OCI-LY1 (cell line): ENCODE results near the gene SPRED1.
"Not testable (repeated sequence)": the region's sequence is repeated elsewhere in the genome, so short reads cannot be mapped to it uniquely, and the experiment has no call there.

ENCODE experiments used
- H2AFZ ChIP-seq: fragments of 200-600 bp; sonication (generic), shearing (Covaris generic); 2 replicates; pipeline ENCODE4 v1.6.0; 2014; ENCODE audit warnings: antibody characterized with exemption, mild to moderate bottlenecking, low read length
- H3F3A ChIP-seq: fragments of 200-600 bp; sonication (generic), shearing (Covaris generic); 2 replicates; pipeline ENCODE4 v1.6.0; 2014; ENCODE audit warnings: mild to moderate bottlenecking, antibody characterized with exemption, low read length, moderate library complexity; ENCODE audit not compliant: insufficient read depth
- H3K27ac ChIP-seq: fragments of 200-600 bp; sonication (generic); 2 replicates; pipeline ENCODE4 v1.5.1; 2014; ENCODE audit warnings: low read length, mixed run types, mild to moderate bottlenecking, low read depth; ENCODE audit not compliant: poor library complexity, severe bottlenecking
- H3K27me3 ChIP-seq: fragments of 200-600 bp; sonication (generic); 2 replicates; pipeline ENCODE4 v1.6.0; 2014; ENCODE audit warnings: antibody characterized with exemption, mild to moderate bottlenecking, low read length, moderate library complexity; ENCODE audit not compliant: insufficient read depth
- H3K36me3 ChIP-seq: fragments of 200-600 bp; sonication (generic); 2 replicates; pipeline ENCODE4 v1.6.1; 2014; ENCODE audit warnings: mild to moderate bottlenecking, antibody characterized with exemption, low read length, moderate library complexity, mixed read lengths; ENCODE audit not compliant: insufficient read depth
- H3K4me1 ChIP-seq: fragments of 200-600 bp; sonication (generic); 2 replicates; pipeline ENCODE4 v1.5.1; 2014; ENCODE audit warnings: mild to moderate bottlenecking, low read length, moderate library complexity; ENCODE audit not compliant: insufficient read depth, severe bottlenecking
- H3K4me2 ChIP-seq: fragments of 200-600 bp; sonication (generic), shearing (Covaris generic); 2 replicates; pipeline ENCODE4 v1.6.1; 2014; ENCODE audit warnings: low read length
- H3K4me3 ChIP-seq: fragments of 200-600 bp; sonication (generic); 2 replicates; pipeline ENCODE4 v1.5.1; 2014; ENCODE audit warnings: low read length, low read depth, mild to moderate bottlenecking, mixed read lengths; ENCODE audit not compliant: poor library complexity, severe bottlenecking
- H3K79me2 ChIP-seq: fragments of 200-600 bp; shearing (Covaris generic); 2 replicates; pipeline ENCODE4 v1.6.1; 2016; ENCODE audit warnings: mixed run types, low read length, mixed read lengths; ENCODE audit not compliant: insufficient read depth
- H3K9ac ChIP-seq: fragments of 200-600 bp; sonication (generic), shearing (Covaris generic); 2 replicates; pipeline ENCODE4 v1.6.1; 2014; ENCODE audit warnings: mild to moderate bottlenecking, low read length, mixed read lengths
- H3K9me2 ChIP-seq: fragments of 200-600 bp; sonication (generic), shearing (Covaris generic); 2 replicates; pipeline ENCODE4 v1.6.1; 2014; ENCODE audit warnings: low read depth, mild to moderate bottlenecking, low read length, mixed read lengths
- H3K9me3 ChIP-seq: fragments of 200-600 bp; shearing (Covaris generic); 2 replicates; pipeline ENCODE4 v1.6.1; 2014; ENCODE audit warnings: low read length, mixed read lengths
- H4K20me1 ChIP-seq: fragments of 200-600 bp; sonication (generic), shearing (Covaris generic); 2 replicates; pipeline ENCODE4 v1.6.0; 2016; ENCODE audit warnings: mild to moderate bottlenecking, low read length; ENCODE audit not compliant: insufficient read depth
- CTCF ChIP-seq: fragments of 200-600 bp; sonication (generic), shearing (Covaris generic); IDR thresholded peaks from 2 replicates; pipeline ENCODE4 v1.5.1; 2017; ENCODE audit warnings: mild to moderate bottlenecking, antibody characterized with exemption, low read length, moderate library complexity, mixed read lengths
- EZH2 ChIP-seq: fragments of 200-600 bp; sonication (generic), shearing (Covaris generic); IDR thresholded peaks from 2 replicates; pipeline ENCODE4 v1.8.0; 2017; ENCODE audit warnings: borderline replicate concordance, mixed run types, mild to moderate bottlenecking, antibody characterized with exemption, low read length, moderate library complexity, mixed read lengths

The SPRED1 gene

DNA sequence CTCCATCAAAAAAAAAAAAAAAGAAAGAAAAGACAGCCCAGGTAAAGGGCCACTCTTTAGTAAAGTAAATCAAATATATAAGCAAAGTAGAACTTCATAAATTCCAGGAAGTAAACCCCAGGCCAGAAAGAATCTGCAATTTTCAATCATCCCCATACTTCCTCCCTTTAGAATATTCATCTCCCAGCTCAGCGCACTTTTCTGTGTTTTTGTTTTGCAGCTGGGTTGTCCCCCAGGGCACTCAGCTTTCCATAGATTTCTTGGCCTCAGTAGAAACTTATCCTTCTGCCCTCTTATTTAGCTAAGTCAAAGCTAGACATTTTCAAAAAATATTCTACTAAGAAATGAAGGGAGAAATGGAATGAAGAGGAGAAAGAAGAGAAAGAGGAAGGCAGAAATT is 24.0 kb upstream of the SPRED1 start:
- no peak overlapping the region for H3K4me2 ChIP-seq
- peaks cover 10% of the 10 kb centered on the region for H3K4me1 ChIP-seq

DNA sequence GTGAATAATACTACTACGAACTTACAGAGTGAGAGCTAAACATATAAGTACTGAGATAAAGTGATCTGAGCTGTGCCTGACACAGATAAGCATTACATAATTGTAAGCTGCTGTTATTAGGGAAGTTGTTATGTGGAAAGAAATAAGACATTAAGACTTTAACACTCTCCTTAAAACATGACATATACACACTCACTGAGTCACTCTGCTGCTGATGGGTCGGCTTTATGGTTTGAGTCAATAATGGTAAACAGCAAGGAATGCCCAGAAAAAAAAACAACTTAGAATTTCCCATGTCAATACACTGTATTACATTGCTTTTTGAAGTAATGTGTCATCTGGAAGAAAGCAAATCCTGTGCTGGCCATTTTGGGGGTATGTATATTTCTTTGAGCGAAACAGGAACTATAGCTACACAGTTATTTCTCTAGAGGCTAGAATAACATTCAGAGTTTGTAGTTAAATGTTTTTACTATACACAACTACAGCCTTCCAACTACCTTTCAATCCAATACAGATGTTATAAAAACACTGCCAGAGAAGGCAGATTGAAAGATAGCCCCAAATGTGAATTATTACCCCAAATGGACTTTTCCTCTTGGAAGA is 22.8 kb upstream of the SPRED1 start:
- H3K27me3 ChIP-seq, result no peaks in the 10 kb centered on the region
- H3K27ac ChIP-seq, result no peak overlapping the region
- H3K4me3 ChIP-seq, result no peak overlapping the region
- H3K4me1 ChIP-seq, result peaks cover 10% of the 10 kb centered on the region
- H4K20me1 ChIP-seq, result no peaks in the 10 kb centered on the region
- H3K4me2 ChIP-seq, result no peak overlapping the region; the same call in 1 of the 2 replicates
- no peak overlapping the region; the same call in 1 of the 2 replicates for H2AFZ ChIP-seq
- H3K79me2 ChIP-seq, result no peaks in the 10 kb centered on the region
- no peaks in the 10 kb centered on the region for H3K9me2 ChIP-seq
- H3K9ac ChIP-seq, result no peak overlapping the region
- no peaks in the 10 kb centered on the region for H3F3A ChIP-seq
- TF ChIP-seq EZH2, result no peak
- no peak for TF ChIP-seq CTCF
- no peaks in the 10 kb centered on the region for H3K36me3 ChIP-seq
- H3K9me3 ChIP-seq, result no peaks in the 10 kb centered on the region

More for the DNA sequence above, 24.0 kb upstream of the SPRED1 start:
- no peak overlapping the region for H3K27ac ChIP-seq
- no peak overlapping the region for H3K9ac ChIP-seq
- no peaks in the 10 kb centered on the region for H3K36me3 ChIP-seq
- H3K9me2 ChIP-seq, result no peaks in the 10 kb centered on the region
- H3K9me3 ChIP-seq, result no peaks in the 10 kb centered on the region
- H3K27me3 ChIP-seq, result no peaks in the 10 kb centered on the region
- H2AFZ ChIP-seq, result peak overlapping the region; percentile 42; the same call in 1 of the 2 replicates
- no peak for TF ChIP-seq CTCF
- no peak for TF ChIP-seq EZH2
- no peaks in the 10 kb centered on the region for H3F3A ChIP-seq
- no peaks in the 10 kb centered on the region for H3K79me2 ChIP-seq
- H4K20me1 ChIP-seq, result no peaks in the 10 kb centered on the region
- no peak overlapping the region for H3K4me3 ChIP-seq

GRCh38 chr15:38231436-38231835 is 21.2 kb upstream of the SPRED1 start:
- Histone ChIP-seq H3K27me3 (no peaks in the 10 kb centered on the region), H3K9me3 (no peaks in the 10 kb centered on the region), H3K9ac (no peak overlapping the region), H4K20me1 (no peaks in the 10 kb centered on the region), H3K36me3 (no peaks in the 10 kb centered on the region), H3K27ac (no peak overlapping the region), H3K4me2 (no peak overlapping the region), H3K4me1 (peaks cover 10% of the 10 kb centered on the region), H3K79me2 (no peaks in the 10 kb centered on the region), H3K4me3 (no peak overlapping the region), H3F3A (no peaks in the 10 kb centered on the region), H3K9me2 (no peaks in the 10 kb centered on the region), H2AFZ (no peak overlapping the region)
- no peak for TF ChIP-seq EZH2
- TF ChIP-seq CTCF, result no peak

- not testable (repeated sequence) for H3K4me1 ChIP-seq, H3K27me3 ChIP-seq
Observed at GRCh38 chr15:38237021-38237420, 15.6 kb upstream of the SPRED1 start.

More at GRCh38 chr15:38237021-38237420, 15.6 kb upstream of the SPRED1 start:
- not testable (repeated sequence) for H3K27ac ChIP-seq, H3K9me3 ChIP-seq, H3K36me3 ChIP-seq, H4K20me1 ChIP-seq, H3K9me2 ChIP-seq, H3F3A ChIP-seq, H3K4me3 ChIP-seq, H3K4me2 ChIP-seq, H2AFZ ChIP-seq, H3K79me2 ChIP-seq, H3K9ac ChIP-seq
